SH-SY5Y (cell line): Measurements from ENCODE around the gene KLHL17.

Experiments used
- GATA2 ChIP-seq: IDR thresholded peaks from 2 replicates; pipeline ENCODE4 v1.6.1; 2011; ENCODE audit warnings: mild to moderate bottlenecking, low read depth, low read length
- GATA3 ChIP-seq: IDR thresholded peaks from 2 replicates; pipeline ENCODE4 v1.6.1; 2011; ENCODE audit warnings: low read depth, mild to moderate bottlenecking, low read length, moderate library complexity

Gene KLHL17

DNA sequence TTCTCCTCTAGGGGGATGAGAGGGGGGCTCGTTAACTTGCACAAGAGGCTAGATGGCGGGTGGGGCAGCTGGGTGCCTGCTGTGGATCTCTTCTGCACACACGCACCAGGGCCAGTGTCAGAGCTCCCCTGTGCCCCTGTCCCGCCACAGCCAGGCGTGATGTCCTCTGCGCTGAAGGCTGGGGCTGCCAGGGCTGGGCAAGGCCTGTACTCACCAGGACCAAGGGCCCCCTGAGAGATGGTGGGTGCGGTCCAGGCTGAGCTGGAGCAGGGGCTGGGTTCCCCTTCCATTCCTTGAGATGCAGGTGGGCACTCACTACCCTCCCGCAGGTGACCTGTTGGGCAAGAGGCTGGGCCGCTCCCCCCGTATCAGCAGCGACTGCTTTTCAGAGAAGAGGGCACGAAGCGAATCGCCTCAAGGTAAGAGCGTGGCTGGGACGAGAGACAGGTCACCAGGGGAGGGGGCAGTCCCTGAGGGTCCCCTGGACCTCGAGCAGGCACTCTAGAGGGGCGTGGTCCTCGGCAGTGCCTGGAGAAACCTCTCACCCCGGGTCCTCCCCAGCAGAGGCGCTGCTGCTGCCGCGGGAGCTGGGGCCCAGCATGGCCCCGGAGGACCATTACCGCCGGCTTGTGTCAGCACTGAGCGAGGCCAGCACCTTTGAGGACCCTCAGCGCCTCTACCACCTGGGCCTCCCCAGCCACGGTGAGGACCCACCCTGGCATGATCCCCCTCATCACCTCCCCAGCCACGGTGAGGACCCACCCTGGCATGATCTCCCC lies 21.5 kb upstream of the KLHL17 start:
- TF ChIP-seq GATA2 (no peak), GATA3 (no peak)

DNA sequence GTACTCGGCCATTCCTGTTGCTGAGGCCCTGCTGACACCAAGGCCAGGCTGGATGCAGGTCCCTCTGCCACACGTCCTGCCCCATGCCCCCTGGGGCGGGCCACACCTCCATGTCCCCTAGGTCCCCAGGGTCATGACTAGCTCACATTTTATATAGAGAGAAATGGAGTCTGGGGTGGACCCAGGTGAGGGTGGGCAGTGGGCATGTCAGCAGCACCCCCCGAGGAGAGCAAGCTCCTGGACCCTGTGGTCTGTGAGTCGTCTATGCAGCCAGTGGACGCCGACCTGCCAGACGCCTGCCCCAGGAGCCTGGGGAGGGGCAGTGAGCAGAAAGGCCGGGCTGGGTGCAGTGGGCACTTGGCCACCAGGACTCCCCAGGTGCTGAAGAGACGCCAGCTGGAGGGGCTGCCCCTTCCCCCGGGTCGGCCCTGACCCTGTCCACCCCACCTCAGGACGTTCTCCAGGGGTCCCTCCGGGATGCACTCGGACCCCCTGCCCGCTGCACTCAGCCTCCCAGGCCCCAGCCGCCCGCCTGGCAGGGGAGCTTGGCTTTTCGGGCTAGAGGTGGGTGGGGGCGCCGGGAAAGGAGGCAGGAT lies 20.8 kb upstream of the KLHL17 start:
- TF ChIP-seq GATA2 (no peak), GATA3 (no peak)

DNA sequence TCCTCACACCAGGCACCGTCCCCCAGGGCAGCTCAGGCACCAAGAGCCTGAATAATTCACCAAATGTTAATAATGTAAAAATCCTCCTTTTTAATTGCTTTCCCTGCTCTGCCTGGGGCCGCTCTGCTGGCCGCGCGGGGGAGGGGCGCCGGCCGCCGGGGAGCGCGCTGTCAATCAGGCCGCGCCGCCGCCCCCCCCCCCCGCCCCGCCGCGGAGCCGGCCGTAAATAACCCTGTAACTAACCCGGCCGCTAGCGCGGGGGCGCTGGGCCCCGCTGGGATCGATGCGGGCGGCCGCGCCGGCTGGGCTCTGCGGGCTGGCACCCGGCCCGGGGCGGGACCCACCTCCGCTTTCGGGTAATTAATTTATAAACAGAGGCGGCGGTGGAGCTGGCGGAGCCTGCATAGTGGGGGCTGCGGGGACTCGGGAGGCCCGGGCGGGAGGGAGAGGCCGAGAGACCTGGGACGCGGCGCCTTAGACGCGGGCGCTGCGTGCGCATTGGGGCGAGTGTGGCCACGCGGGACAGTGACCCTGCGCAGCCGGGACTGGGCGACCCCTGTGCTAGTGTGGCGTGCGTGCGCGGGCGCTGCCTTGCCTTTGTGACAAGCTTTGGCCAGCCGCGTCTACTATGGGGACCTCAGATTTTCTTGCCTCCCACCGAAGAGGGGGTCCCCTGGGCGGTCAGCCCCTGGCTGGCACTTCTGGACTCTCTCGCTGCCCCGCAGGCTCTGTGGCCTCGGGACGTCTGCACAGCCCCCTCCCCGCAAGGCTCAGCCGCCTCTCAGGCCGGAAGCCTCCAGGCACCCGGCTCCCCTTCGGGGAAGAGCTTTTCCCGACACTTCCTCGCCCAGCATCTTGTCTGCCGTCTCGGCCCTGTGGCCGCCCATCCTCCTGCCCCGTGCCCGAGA lies 20.0 kb upstream of the KLHL17 start:
- no peak for TF ChIP-seq GATA3
- TF ChIP-seq GATA2, result no peak

DNA sequence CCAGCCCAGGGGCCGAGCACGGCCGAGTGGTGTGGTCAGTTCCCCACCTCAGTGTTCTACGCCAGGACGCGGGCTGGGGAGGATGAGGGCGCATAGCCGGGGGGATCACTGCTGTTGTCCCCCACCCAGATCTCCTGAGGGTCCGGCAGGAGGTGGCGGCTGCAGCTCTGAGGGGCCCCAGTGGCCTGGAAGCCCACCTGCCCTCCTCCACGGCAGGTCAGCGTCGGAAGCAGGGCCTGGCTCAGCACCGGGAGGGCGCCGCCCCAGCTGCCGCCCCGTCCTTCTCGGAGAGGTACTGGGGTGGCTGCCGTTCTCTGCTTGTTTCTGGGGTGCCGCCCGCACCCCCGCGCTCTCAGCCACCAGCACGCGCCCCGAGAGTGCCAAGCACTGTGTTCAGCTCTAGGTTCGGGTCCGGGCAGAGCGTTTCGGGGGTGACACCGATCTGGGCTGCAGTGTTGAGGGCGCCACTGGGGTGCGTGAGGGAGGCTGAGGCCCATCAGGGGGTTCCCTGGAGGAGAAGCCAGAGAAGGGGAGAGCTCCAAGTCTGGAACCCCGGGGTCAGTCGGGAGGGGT lies 19.3 kb upstream of the KLHL17 start:
- TF ChIP-seq GATA2 (no peak), GATA3 (no peak)

DNA sequence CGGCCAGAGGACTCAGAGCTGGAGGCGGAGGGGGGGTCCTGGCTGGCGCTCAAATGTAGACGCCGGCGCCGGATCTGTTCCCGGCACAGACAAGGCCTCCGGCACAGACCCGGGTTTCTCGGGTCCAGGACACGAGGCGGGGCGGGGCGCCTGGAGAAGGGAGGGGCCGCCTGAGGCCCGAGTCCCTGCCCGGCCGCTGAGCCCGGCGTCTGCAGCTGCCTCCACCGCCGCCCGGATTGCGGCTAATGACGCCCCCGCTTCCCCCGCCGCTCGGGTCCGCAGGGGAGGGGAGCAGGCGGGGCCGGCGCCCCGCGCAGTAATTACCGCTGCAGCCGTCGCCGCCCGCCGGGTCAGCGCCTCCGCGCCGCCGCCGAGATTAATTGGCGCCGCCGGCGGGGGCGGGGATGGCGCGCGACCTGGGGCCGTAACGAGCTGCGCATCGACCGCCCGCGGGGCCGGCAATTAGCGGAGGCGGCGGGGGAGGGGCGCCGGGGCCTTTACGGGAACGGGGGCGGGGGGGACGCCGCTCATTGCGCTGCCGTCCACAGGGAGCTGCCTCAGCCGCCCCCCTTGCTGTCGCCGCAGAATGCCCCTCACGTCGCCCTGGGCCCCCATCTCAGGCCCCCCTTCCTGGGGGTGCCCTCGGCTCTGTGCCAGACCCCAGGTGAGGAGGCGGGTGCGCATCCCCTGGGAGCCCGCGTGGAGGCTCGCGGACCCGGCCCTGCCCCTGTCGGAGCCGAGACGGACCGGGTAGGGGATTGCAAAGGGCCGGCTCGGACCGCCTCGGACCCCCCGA lies 18.6 kb upstream of the KLHL17 start:
- TF ChIP-seq GATA2 (no peak), GATA3 (no peak)

DNA sequence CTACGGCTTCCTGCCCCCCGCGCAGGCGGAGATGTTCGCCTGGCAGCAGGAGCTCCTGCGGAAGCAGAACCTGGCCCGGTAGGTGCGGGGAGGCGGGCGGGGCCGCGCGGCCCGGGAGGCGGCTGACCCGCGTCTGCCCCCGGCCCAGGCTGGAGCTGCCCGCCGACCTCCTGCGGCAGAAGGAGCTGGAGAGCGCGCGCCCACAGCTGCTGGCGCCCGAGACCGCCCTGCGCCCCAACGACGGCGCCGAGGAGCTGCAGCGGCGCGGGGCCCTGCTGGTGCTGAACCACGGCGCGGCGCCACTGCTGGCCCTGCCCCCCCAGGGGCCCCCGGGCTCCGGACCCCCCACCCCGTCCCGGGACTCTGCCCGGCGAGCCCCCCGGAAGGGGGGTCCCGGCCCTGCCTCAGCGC lies 18.0 kb upstream of the KLHL17 start:
- TF ChIP-seq GATA3 (no peak), GATA2 (no peak)

DNA sequence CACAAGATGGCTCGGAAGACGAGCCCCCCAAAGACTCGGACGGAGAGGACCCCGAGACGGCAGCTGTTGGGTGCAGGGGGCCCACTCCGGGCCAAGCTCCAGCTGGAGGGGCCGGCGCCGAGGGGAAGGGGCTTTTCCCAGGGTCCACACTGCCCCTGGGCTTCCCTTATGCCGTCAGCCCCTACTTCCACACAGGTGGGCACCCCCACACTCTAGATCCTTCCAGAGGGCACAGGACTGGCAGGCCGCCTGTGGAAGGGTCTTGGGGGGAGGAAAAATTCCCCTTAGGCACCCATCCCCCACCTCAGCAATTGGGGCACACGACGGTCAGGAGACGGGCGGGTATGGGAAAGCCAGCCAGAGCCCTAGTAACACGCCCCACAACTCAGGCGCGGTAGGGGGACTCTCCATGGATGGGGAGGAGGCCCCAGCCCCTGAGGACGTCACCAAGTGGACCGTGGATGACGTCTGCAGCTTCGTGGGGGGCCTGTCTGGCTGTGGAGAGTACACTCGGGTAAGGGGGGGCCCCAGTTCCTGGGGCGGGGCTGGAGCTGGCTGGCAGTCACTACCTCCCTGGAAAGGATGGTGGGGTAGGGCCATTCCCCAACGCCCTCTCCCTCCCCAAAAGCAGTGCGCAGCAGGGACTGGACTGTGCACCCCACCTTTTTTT lies 17.4 kb upstream of the KLHL17 start:
- TF ChIP-seq GATA2 (no peak), GATA3 (no peak)

DNA sequence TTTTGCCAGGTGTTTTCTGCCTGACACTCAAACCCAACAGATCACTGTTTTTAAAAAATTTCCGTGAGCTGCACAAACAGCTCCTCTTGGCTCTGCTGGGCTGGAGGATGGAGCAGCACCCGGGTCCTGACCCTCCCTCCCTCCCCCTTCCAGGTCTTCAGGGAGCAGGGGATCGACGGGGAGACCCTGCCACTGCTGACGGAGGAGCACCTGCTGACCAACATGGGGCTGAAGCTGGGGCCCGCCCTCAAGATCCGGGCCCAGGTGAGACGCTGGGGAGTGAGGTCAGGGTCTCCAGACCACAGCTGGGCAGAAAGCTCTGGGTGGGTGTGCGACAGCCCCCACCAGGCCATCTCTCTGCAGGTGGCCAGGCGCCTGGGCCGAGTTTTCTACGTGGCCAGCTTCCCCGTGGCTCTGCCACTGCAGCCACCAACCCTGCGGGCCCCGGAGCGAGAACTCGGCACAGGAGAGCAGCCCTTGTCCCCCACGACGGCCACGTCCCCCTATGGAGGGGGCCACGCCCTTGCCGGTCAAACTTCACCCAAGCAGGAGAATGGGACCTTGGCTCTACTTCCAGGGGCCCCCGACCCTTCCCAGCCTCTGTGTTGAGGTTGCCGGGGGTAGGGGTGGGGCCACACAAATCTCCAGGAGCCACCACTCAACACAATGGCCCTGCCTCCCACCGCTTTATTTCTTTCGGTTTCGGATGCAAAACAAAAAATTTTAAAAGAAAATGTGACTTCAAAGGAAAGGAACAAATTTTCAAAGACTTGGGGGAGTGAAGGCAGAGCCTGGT lies 16.6 kb upstream of the KLHL17 start:
- no peak for TF ChIP-seq GATA3
- TF ChIP-seq GATA2, result no peak

DNA sequence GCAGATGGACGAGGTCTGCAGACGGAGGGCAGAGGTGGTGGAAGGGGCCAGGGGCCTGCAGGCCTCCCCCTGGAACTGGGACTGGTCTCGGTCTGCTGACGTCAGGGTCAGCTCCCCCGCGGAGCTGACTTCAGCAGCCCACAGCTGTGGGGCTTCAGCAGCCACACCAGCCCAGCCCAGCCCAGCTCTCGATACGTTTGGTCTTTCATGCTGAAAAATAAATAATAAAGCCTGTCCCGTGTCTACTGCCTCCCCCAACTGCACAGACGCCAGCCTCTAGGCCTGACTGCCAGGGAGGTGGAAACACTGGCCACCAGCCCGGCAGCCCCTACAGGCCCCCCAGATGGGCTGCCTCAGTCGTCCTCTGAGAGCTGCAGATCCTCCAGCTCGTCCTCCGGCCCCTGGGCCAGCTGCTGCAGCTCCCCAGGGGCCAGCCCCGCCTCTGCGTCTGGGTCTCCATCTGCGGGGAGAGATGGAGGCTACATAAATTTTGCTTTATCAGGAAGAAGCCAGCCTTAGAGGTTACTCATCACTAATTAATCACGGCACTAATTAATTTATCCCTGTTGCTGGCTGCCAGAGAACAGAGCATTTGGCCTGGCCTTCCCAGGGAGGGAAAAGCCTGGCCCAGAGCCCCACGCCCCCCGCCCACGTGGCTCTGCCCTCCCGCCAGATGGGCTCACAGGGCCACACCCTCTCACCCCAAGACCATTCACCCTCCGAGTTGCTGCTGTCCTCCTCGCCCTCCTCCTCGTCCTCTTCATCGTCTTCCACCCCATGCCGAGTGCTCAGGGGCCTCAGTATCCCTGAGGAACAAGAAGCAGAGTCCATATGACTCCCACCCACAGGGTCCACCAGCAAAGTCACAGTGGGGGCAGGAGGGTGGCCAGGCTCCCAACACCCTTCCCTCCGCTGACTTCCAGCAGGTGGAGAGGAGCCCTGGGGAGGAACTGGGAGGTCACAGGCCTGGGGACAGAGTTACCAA lies 15.8 kb upstream of the KLHL17 start:
- TF ChIP-seq GATA3, result no peak
- peak; percentile 72 for TF ChIP-seq GATA2

DNA sequence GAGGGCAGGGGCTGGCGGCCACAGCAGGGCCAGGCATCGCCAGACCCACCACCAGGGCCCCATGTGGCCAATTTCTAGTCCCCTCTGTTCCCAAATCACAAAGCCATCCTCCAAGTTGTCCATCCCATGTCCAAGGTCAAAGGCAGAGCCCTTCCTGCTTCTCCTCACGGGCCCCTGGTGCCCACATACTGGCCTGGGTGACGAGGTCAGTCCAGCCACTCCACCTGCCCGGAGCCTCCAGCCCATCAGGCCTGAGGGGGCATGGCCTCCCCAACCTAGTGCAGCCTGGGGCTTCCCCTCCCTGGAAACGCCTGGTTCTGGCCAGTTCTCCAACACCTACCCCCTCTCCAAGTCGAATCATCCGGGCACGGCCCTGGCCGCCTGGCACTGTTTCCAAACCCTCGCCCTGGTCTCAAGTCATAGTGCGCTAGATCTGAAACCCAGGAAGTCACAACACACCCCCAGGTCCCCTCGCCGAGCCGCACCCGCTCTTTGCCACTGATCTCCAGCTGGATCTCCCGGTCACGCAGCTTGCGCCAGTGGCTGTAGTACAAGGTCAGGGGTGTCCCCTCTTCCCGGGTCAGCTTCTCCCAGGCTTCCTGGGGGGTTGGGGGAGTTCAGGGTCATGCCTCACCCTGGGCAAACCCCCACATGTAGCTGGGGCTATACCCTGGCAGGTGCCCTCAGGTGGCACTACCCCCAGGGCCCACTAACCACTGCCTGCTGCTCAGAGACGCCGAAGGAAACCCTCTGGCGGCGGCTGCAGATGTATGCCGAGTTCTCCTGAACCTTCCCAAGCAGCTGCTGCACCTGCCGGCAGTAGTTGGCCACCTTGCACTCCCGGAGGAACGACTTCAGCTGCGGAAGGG lies 14.5 kb upstream of the KLHL17 start:
- no peak for TF ChIP-seq GATA3
